A204.1 (cell line): Measurements from ENCODE around the gene IL10.

Experiments
- FAIRE-seq: peaks from 2 replicates; lab custom pipeline; 2012; peaks lifted over from hg19 to GRCh38; lab: Jason Lieb, UNC

Gene IL10

GRCh38 chr1:206734499-206735142, 37.7 kb downstream of the IL10 start:
- FAIRE-seq: no peak

- FAIRE-seq: no peak
These were observed 39.3 kb downstream of the IL10 start for GRCh38 chr1:206732992-206733391.

- no peak for FAIRE-seq
These were observed 39.8 kb downstream of the IL10 start for GRCh38 chr1:206732508-206732907.

GRCh38 chr1:206729507-206729906, 42.8 kb downstream of the IL10 start:
- no peak for FAIRE-seq

GRCh38 chr1:206729050-206729449, 43.2 kb downstream of the IL10 start:
- no peak for FAIRE-seq

GRCh38 chr1:206728697-206728987, 43.7 kb downstream of the IL10 start:
- FAIRE-seq: no peak

- FAIRE-seq: no peak
These were observed 44.2 kb downstream of the IL10 start for GRCh38 chr1:206727981-206728696.

GRCh38 chr1:206725109-206725963, 47.0 kb downstream of the IL10 start:
- no peak for FAIRE-seq

GRCh38 chr1:206723805-206724472, 48.4 kb downstream of the IL10 start:
- FAIRE-seq: no peak

GRCh38 chr1:206723462-206723804, 48.9 kb downstream of the IL10 start:
- FAIRE-seq: no peak

GRCh38 chr1:206722751-206723461, 49.4 kb downstream of the IL10 start:
- no peak for FAIRE-seq

- FAIRE-seq: no peak
These were observed 50.8 kb downstream of the IL10 start for GRCh38 chr1:206721454-206721853.

- no peak for FAIRE-seq
These were observed 53.0 kb downstream of the IL10 start for GRCh38 chr1:206719169-206719839.

GRCh38 chr1:206717674-206717989, 54.7 kb downstream of the IL10 start:
- no peak for FAIRE-seq
